GM21360 (cell line): ENCODE measurements around the gene AFTPH.

Experiments
- ATAC-seq: cut with Tn5 transposase; IDR thresholded peaks from one replicate; pipeline ENCODE4 v1.9.1; 2021; ENCODE audit warnings: mild to moderate bottlenecking, moderate library complexity; ENCODE audit not compliant: unreplicated experiment

AFTPH gene

DNA sequence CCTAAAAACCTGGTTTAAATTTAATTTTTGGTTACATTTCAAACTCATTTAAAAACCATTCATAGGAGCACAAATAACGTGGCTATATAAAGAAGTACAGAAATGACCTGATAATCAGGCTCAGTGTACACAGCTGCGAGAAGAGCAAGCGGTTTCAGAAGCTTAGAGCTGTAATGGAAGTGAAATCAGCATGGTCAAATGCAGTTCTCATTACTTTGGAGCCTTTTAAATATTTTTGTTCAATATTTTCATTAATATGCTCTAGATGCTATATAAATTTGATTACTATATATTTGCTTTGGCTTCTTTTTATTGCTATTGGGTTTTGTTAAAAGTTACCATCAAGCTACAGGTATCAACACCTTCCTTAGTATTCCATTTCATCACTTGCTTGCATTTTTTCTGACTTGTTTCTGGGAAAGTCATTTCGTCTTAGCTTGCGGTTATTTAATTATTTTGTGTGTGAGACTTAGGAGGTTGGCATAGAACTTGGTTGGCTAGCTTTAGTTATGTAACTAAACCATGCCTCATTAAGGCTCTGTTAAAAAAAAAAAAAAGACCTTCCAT, 58.7 kb downstream of the AFTPH start:
- peak; percentile 87 for ATAC-seq

- no peak for ATAC-seq
Measured at GRCh38 chr2:64586054-64586453, 61.9 kb downstream of the AFTPH start.

DNA sequence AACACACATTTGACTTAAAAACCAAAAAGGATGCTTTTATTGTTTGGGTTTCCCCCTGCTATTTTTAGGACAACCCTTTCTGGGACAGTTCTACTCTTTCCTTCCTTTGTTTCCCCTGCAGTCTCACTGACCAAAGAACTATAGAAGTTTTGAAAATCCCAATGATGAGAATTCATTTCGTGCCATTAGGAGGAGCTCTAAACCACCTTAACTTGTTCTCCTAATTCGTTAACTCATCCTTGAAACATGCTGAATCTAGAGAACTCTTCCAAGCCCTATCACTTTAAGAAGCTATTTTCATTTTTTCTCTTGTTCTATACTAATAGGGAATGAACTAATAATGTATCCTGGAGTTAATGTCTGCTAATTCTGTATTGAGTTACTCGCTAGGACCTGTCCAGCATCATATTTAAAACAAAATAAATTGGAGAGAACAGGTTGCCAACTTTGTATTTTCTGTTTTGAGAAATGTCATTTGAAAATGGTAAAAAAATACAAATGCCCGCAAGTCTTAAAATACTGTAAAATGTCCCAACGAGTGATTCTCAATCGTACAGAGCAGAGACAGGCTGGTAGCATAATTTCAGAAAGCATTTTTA, 62.9 kb downstream of the AFTPH start:
- no peak for ATAC-seq

- ATAC-seq: no peak
Measured at GRCh38 chr2:64587561-64587960, 63.4 kb downstream of the AFTPH start.

- ATAC-seq: no peak
Measured at GRCh38 chr2:64591188-64591587, 67.1 kb downstream of the AFTPH start.

DNA sequence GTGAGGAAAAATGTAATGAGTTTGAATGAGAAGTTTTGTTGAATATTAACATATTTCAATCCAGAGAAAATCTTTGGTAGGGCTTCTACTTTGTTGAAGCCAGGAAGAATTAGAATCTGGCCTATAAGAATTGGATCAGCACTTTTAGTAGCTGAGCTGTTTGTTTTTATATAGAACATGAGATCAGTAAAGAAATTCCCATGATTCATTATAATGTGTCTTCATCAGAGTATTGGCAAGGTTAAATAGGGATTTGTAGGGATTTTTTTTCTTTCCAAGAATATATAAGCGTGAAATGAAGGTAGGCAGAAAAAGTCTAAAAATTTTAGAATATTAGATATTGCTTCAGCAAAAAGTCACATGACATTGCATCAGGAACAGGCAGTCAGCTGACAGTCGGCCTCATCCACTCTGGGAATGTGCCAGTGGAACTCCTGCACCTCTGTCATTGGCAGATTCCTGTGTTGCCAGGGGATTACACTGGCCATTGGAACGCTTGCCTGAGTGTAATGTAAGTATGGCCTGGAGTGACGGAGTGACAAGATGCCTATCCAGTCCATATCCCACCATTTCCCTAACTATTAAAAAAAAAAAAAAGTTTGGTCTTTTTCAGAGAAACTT, 69.0 kb downstream of the AFTPH start:
- ATAC-seq: no peak

DNA sequence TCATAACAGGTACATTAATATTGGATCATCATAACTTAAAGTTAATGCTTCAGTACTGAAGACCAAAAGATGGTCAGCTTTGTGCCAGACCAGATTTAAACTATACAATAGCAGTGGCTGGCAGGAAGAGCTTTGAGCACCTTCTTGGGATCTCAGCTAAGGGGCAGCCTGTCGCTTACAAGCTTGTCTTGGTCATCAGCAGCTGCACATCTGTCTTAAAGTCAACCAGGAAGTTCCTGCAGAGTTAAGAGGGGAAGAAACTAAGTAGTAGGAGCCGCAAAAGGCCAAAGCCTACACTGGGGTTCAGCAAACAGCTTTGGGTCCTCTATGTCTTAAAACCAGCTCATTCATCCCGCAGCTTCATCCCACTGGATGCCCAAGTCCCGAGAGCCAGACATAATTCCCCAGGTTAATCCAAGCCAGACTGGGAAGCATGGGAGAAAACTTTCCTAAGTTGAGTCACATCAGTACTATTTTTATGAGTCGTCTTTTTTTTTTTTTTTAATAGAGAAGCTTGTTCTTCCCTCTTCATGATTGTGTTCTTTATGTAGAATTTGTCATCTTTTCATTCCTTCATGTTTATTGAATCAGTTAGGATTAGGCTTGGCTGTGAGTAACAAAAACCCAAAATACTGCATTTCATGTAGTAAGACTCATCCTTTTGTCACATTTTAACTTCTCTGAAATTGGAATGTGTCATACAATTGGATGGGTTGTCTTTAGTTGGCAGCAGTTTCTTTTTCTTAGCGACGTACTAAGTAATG, 70.3 kb downstream of the AFTPH start:
- ATAC-seq: no peak

DNA sequence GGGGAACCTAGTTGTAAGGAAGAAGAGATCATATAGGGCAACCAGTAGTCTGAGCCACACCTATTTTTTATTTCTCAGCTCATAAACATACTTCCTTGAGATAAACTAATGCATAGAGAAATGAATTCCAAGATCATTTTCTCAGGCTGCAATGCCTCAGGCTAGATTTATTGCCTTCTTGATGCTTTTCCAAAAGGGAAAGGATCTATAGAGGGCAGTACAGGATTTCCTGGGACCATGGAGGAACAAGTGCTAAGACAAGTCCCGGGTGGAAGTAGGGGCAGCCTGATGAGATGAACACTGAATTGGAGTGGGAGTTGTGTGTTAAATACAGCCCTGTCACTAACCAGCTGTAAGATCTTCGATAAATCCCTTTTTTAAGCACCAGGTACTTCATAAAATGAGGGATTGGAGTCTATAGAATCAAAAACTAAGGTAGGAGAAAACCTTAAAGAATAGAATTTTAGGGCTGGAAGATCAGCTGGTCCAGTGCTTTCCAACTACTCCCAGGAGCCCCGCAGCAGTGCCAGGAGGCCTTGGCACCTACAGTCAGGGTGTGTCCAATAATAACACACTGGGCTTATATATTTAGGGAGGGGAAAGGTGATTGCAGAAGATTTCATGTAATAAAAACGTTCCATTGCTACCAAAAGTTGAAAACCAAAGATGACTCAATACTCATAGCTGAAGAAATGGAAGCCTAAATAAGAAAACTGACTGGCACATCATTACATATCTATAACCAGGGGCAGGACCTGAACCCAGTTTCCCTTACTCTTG, 71.5 kb downstream of the AFTPH start:
- ATAC-seq: no peak

- ATAC-seq: no peak
Measured at GRCh38 chr2:64598226-64598625, 74.1 kb downstream of the AFTPH start.

DNA sequence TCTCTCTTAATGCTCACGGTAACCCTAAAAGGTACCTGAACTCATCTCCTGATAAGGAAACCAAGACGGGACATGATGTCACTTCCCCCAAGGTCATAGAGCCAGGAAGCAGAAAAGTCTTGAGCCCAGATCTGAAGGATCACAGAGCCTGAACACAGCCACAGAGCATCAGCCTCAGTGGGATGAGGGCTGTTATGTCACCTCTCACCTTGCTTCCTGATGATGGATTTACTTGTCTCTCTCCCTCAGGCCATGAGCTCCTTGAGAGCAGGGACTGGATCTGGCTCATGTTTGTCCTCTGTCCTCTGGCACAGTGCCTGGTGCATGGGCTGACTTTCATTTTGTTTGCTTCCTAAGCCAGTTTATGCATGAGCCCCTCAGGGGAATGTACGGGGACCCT, 75.3 kb downstream of the AFTPH start:
- no peak for ATAC-seq

- ATAC-seq: no peak
Measured at GRCh38 chr2:64601034-64601754, 77.1 kb downstream of the AFTPH start.

DNA sequence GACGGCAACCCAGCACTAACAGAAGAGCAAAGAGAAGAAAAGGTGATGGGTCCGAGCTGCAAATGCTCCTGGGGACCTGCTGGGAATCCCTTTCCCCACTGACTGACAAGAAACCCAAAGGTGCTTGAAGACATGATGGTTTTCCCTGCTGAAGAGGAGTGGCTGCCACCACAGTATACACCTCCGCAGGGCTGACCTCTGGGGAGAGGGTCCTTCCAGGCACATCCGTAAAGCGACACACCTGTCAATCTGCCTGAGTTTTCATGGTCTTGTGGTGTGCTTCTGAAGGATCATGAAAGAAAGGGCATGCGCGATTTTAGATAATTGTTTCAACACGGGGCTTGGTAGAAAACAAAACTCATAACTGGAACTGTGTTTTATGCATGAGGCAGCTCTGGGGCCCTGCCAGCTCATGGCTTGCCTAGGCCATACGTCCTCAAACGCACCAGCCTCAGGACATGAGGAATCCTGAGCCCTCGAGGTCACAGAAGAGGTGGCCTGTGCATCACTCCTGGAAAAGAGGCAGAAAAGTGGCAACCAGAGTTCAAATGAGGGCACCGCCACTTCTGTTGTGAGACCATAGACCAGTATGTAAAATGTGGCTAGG, 77.8 kb downstream of the AFTPH start:
- ATAC-seq: no peak

DNA sequence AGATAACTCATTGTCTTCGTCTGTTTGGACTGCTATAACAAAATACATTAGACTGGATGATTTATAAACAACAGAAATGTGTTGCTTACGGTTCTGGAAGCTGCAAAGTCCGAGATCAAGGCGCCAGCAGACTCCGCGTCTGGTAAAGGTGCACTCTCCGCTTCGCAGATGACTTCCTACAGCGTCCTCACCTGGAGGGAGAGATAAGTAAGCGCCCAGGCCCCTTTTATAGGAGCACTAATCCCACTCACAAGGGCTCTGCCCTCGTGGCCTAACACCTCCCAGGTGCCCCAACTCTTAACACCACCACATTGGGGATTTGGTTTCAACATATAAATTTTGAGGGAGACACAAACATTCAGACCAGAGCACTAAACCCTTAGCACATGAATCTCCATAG, 78.3 kb downstream of the AFTPH start:
- ATAC-seq: no peak

GRCh38 chr2:64604155-64604554, 80.0 kb downstream of the AFTPH start:
- ATAC-seq: no peak

- no peak for ATAC-seq
Measured at GRCh38 chr2:64605026-64605471, 80.9 kb downstream of the AFTPH start.

DNA sequence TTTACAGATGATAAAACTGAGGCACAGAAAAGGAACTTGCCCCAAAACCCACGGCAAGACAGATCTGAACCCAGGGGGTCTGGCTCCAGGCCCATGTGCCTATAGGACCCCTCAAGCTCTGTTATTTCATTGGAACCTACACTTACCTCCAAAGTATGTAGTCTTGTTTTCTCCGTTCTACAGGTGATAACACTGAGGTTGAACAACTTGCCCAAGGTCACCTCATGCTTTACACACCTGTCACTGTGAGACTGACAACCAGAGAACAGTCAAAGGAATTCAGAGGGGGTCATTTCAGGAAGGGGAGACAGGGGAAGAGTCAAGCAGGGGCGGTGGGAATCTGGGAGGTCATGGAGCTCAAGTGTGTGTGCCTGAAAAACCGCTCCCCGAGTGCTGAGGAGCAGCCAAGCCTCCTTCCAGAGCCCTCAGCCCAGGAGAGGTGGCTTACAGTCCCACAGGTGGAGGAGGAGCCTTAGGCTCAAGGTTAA, 81.9 kb downstream of the AFTPH start:
- no peak for ATAC-seq

DNA sequence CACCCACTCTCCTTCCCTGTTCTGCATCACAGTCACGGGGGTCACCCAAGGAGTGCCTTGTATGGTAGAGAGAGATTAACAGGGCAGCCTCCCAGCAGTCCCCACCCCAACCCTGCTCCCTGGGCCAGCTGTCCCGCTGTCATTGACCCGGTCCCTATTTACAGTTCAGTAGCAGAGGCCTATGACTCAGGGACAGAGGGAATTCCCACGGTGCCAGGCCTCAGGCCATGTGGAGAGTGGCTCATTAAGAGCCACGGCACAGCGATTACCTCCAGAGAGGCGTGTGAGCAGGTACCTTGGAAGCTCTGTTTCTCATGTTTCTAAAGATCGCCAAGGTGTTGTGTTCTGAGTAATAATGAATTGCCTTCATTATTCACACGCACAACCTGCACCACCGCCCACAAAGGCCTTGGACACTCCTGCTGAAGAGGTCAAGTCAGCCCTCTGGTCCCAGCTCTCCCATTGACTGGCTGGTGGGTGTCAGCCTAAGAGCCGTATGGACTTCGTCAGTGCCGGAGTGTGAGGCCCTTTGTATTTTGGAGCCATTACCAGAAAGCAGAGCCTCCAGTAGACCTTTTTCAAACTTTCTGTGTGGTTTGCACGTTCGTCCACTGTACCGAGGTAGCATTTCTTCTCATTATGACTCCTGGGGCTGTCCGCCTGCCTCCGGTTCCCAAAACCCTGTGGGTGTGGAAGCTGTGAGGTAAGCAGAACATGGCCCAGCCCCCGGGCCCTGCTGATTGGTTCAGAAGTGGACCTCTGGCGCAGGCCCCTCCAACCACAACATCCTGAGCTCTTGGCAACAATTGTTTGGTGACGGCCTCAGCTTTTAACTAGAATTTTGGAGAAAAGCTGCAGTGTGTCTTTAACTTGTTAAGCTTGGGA, 82.6 kb downstream of the AFTPH start:
- peak; percentile 79 for ATAC-seq

GRCh38 chr2:64607381-64608304, 83.5 kb downstream of the AFTPH start:
- no peak for ATAC-seq
